GM18873 (cell line): ENCODE results near the gene CPTP.

Source experiments
- ATAC-seq: cut with Tn5 transposase; IDR thresholded peaks from one replicate; pipeline ENCODE4 v1.9.1; 2021; ENCODE audit warnings: mild to moderate bottlenecking, moderate library complexity, moderate number of reproducible peaks; ENCODE audit not compliant: unreplicated experiment, low FRiP score

The CPTP gene

GRCh38 chr1:1324524-1325287, at the start of gene CPTP, which contains the start of gene INTS11:
Gene CPTP (plus strand): TSS chr1:1324802. CDS start chr1:1326911, 2,109 bp downstream.
Gene INTS11 (minus strand): TSS chr1:1324660. CDS start chr1:1324608, 52 bp downstream.
- ATAC-seq = peak; percentile 66

- ATAC-seq = no peak
Measured at GRCh38 chr1:1274931-1275431, 49.6 kb upstream of the CPTP start.

GRCh38 chr1:1275836-1276235, 48.8 kb upstream of the CPTP start:
- no peak for ATAC-seq

GRCh38 chr1:1278620-1279019, 46.0 kb upstream of the CPTP start:
- ATAC-seq = no peak

GRCh38 chr1:1279028-1279427, 45.6 kb upstream of the CPTP start:
- no peak for ATAC-seq

- ATAC-seq = no peak
Measured at GRCh38 chr1:1280782-1281481, 43.7 kb upstream of the CPTP start.

- no peak for ATAC-seq
Measured at GRCh38 chr1:1281533-1282321, 42.9 kb upstream of the CPTP start.

GRCh38 chr1:1282998-1283397, 41.6 kb upstream of the CPTP start:
- no peak for ATAC-seq

- no peak for ATAC-seq
Measured at GRCh38 chr1:1283821-1284220, 40.8 kb upstream of the CPTP start.

GRCh38 chr1:1284221-1285101, 40.1 kb upstream of the CPTP start:
- ATAC-seq = no peak

- no peak for ATAC-seq
Measured at GRCh38 chr1:1285102-1285571, 39.5 kb upstream of the CPTP start.

GRCh38 chr1:1285611-1286311, 38.8 kb upstream of the CPTP start:
- ATAC-seq = no peak

- no peak for ATAC-seq
Measured at GRCh38 chr1:1286313-1287261, 38.0 kb upstream of the CPTP start.

GRCh38 chr1:1287288-1288110, 37.1 kb upstream of the CPTP start:
- ATAC-seq = no peak

- ATAC-seq = no peak
Measured at GRCh38 chr1:1290238-1290731, 34.3 kb upstream of the CPTP start.

- no peak for ATAC-seq
Measured at GRCh38 chr1:1291023-1291528, 33.5 kb upstream of the CPTP start.
